Measurements from ENCODE around the gene SCO2. TPM values are rescaled to one million over a fixed set of nuclear protein-coding genes. Genes with fewer than 3 reads are reported as not detected.
"Not testable (repeated sequence)": the region's sequence is repeated elsewhere in the genome, so short reads cannot be mapped to it uniquely, and the experiment has no call there.

SCO2 gene
- total and polyA plus RNA-seq, 4 donors = 4.7 to 11.6 (median 5.1) TPM; not detected in 1

- intact Hi-C loops (cut with DNase I) = no loop called here
- no peaks in the 10 kb centered on the region for H3K4me1 ChIP-seq (ENCODE audit: control insufficient read depth in 1 of 2, insufficient read depth in 2 of 2, low read length in 2 of 2)
- no peak overlapping the region for H3K27ac ChIP-seq (ENCODE audit: low read depth in 1 of 2, low read length in 2 of 2)
- H3K27me3 ChIP-seq (ENCODE audit: control insufficient read depth in 1 of 2, insufficient read depth in 2 of 2, low read length in 1 of 2) = no peaks in the 10 kb centered on the region
- no peaks in the 10 kb centered on the region for H3K9me3 ChIP-seq (ENCODE audit: control insufficient read depth, low read length)
- WGBS, 2 donors = 81 to 84% methylated on average over 3 of the region's 3 CpGs
- no peak for ATAC-seq (ENCODE audit: low FRiP score)
- no peaks in the 10 kb centered on the region for H3K36me3 ChIP-seq (ENCODE audit: control insufficient read depth in 1 of 2, insufficient read depth in 2 of 2, low read length in 1 of 2)
- no peak for DNase-seq
- no peak overlapping the region for H3K4me3 ChIP-seq (ENCODE audit: low read length in 2 of 2)
Measured at GRCh38 chr22:50536226-50536625, 10.8 kb upstream of the SCO2 start.

- no peaks in the 10 kb centered on the region for H3K36me3 ChIP-seq (ENCODE audit: control insufficient read depth in 1 of 2, insufficient read depth in 2 of 2, low read length in 1 of 2)
- intact Hi-C loops (cut with DNase I) = no loop called here
- 89 to 91% methylated on average over 7 of the region's 8 CpGs for WGBS, 2 donors
- ATAC-seq (ENCODE audit: low FRiP score) (no peak), DNase-seq (peak in 1 of 2 donors; percentile 27)
- no peak overlapping the region for H3K4me3 ChIP-seq (ENCODE audit: low read length in 2 of 2)
- H3K9me3 ChIP-seq (ENCODE audit: control insufficient read depth, low read length) = no peaks in the 10 kb centered on the region
- H3K4me1 ChIP-seq (ENCODE audit: control insufficient read depth in 1 of 2, insufficient read depth in 2 of 2, low read length in 2 of 2) = no peaks in the 10 kb centered on the region
- H3K27ac ChIP-seq (ENCODE audit: low read depth in 1 of 2, low read length in 2 of 2) = no peak overlapping the region
- no peaks in the 10 kb centered on the region for H3K27me3 ChIP-seq (ENCODE audit: control insufficient read depth in 1 of 2, insufficient read depth in 2 of 2, low read length in 1 of 2)
Measured at GRCh38 chr22:50535113-50535512, 9.7 kb upstream of the SCO2 start.

GRCh38 chr22:50533856-50534711 is 8.7 kb upstream of the SCO2 start:
- H3K27ac ChIP-seq (ENCODE audit: low read depth in 1 of 2, low read length in 2 of 2); ATAC-seq (ENCODE audit: low FRiP score); H3K27me3 ChIP-seq (ENCODE audit: control insufficient read depth in 1 of 2, insufficient read depth in 2 of 2, low read length in 1 of 2); H3K9me3 ChIP-seq (ENCODE audit: control insufficient read depth, low read length); H3K4me3 ChIP-seq (ENCODE audit: low read length in 2 of 2); H3K36me3 ChIP-seq (ENCODE audit: control insufficient read depth in 1 of 2, insufficient read depth in 2 of 2, low read length in 1 of 2); H3K4me1 ChIP-seq (ENCODE audit: control insufficient read depth in 1 of 2, insufficient read depth in 2 of 2, low read length in 2 of 2); intact Hi-C loops (cut with DNase I): not testable (repeated sequence)
- WGBS, 2 donors = 56 to 62% methylated on average over 21 of the region's 21 CpGs
- peak; percentile 62 to 82 for DNase-seq

GRCh38 chr22:50532824-50533796 is 7.7 kb upstream of the SCO2 start:
- intact Hi-C loops (cut with DNase I) = no loop called here
- DNase-seq (peak in 1 of 2 donors; percentile 51), ATAC-seq (ENCODE audit: low FRiP score) (no peak)
- H3K4me3 ChIP-seq (ENCODE audit: low read length in 2 of 2) = no peak overlapping the region
- no peaks in the 10 kb centered on the region for H3K36me3 ChIP-seq (ENCODE audit: control insufficient read depth in 1 of 2, insufficient read depth in 2 of 2, low read length in 1 of 2)
- no peaks in the 10 kb centered on the region for H3K4me1 ChIP-seq (ENCODE audit: control insufficient read depth in 1 of 2, insufficient read depth in 2 of 2, low read length in 2 of 2)
- H3K27me3 ChIP-seq (ENCODE audit: control insufficient read depth in 1 of 2, insufficient read depth in 2 of 2, low read length in 1 of 2) = no peaks in the 10 kb centered on the region
- no peaks in the 10 kb centered on the region for H3K9me3 ChIP-seq (ENCODE audit: control insufficient read depth, low read length)
- whole genome bisulfite sequencing, 2 donors = 75 to 79% methylated on average over 19 of the region's 19 CpGs
- H3K27ac ChIP-seq (ENCODE audit: low read depth in 1 of 2, low read length in 2 of 2) = no peak overlapping the region

- intact Hi-C loops (cut with DNase I) = no loop called here
- DNase-seq (peak; percentile 90 to 92), ATAC-seq (ENCODE audit: low FRiP score) (peak; percentile 72)
- Histone ChIP-seq H3K27ac (ENCODE audit: low read depth in 1 of 2, low read length in 2 of 2) (no peak overlapping the region), H3K36me3 (ENCODE audit: control insufficient read depth in 1 of 2, insufficient read depth in 2 of 2, low read length in 1 of 2) (no peaks in the 10 kb centered on the region), H3K4me1 (ENCODE audit: control insufficient read depth in 1 of 2, insufficient read depth in 2 of 2, low read length in 2 of 2) (no peaks in the 10 kb centered on the region), H3K4me3 (ENCODE audit: low read length in 2 of 2) (peak overlapping the region in 1 of 2 donors; percentile 18), H3K27me3 (ENCODE audit: control insufficient read depth in 1 of 2, insufficient read depth in 2 of 2, low read length in 1 of 2) (no peaks in the 10 kb centered on the region), H3K9me3 (ENCODE audit: control insufficient read depth, low read length) (no peaks in the 10 kb centered on the region)
- WGBS, 2 donors = 2 to 3% methylated on average over 44 to 56 of the region's 56 CpGs
Measured at GRCh38 chr22:50531962-50532674, 6.7 kb upstream of the SCO2 start.

- DNase-seq (peak; percentile 83 to 86), ATAC-seq (ENCODE audit: low FRiP score) (peak; percentile 44)
Measured at GRCh38 chr22:50531546-50531961, 6.2 kb upstream of the SCO2 start.

GRCh38 chr22:50530877-50531545 is 5.6 kb upstream of the SCO2 start:
- 6 to 7% methylated on average over 53 of the region's 53 CpGs for WGBS, 2 donors
- intact Hi-C loops (cut with DNase I) = no loop called here
- Histone ChIP-seq H3K4me3 (ENCODE audit: low read length in 2 of 2) (no peak overlapping the region), H3K36me3 (ENCODE audit: control insufficient read depth in 1 of 2, insufficient read depth in 2 of 2, low read length in 1 of 2) (no peaks in the 10 kb centered on the region), H3K27ac (ENCODE audit: low read depth in 1 of 2, low read length in 2 of 2) (no peak overlapping the region), H3K4me1 (ENCODE audit: control insufficient read depth in 1 of 2, insufficient read depth in 2 of 2, low read length in 2 of 2) (no peaks in the 10 kb centered on the region), H3K9me3 (ENCODE audit: control insufficient read depth, low read length) (no peaks in the 10 kb centered on the region), H3K27me3 (ENCODE audit: control insufficient read depth in 1 of 2, insufficient read depth in 2 of 2, low read length in 1 of 2) (no peaks in the 10 kb centered on the region)
- ATAC-seq (ENCODE audit: low FRiP score) (peak; percentile 79), DNase-seq (peak; percentile 95 to 96)

More at GRCh38 chr22:50531546-50531961, 6.2 kb upstream of the SCO2 start:
- Histone ChIP-seq H3K27ac (ENCODE audit: low read depth in 1 of 2, low read length in 2 of 2) (no peak overlapping the region), H3K4me3 (ENCODE audit: low read length in 2 of 2) (peak overlapping the region in 1 of 2 donors; percentile 18), H3K4me1 (ENCODE audit: control insufficient read depth in 1 of 2, insufficient read depth in 2 of 2, low read length in 2 of 2) (no peaks in the 10 kb centered on the region), H3K27me3 (ENCODE audit: control insufficient read depth in 1 of 2, insufficient read depth in 2 of 2, low read length in 1 of 2) (no peaks in the 10 kb centered on the region), H3K36me3 (ENCODE audit: control insufficient read depth in 1 of 2, insufficient read depth in 2 of 2, low read length in 1 of 2) (no peaks in the 10 kb centered on the region), H3K9me3 (ENCODE audit: control insufficient read depth, low read length) (no peaks in the 10 kb centered on the region)
- 1 to 2% methylated on average over 40 to 44 of the region's 44 CpGs for WGBS, 2 donors
- intact Hi-C loops (cut with DNase I) = no loop called here

GRCh38 chr22:50530580-50530876 is 5.1 kb upstream of the SCO2 start:
- no peaks in the 10 kb centered on the region for H3K9me3 ChIP-seq (ENCODE audit: control insufficient read depth, low read length)
- ATAC-seq (ENCODE audit: low FRiP score) (no peak), DNase-seq (no peak)
- no peak overlapping the region for H3K27ac ChIP-seq (ENCODE audit: low read depth in 1 of 2, low read length in 2 of 2)
- no peak overlapping the region for H3K4me3 ChIP-seq (ENCODE audit: low read length in 2 of 2)
- WGBS, 2 donors = 1 to 3% methylated on average over 21 of the region's 21 CpGs
- intact Hi-C loops (cut with DNase I) = no loop called here
- H3K36me3 ChIP-seq (ENCODE audit: control insufficient read depth in 1 of 2, insufficient read depth in 2 of 2, low read length in 1 of 2) = no peaks in the 10 kb centered on the region
- H3K4me1 ChIP-seq (ENCODE audit: control insufficient read depth in 1 of 2, insufficient read depth in 2 of 2, low read length in 2 of 2) = no peaks in the 10 kb centered on the region
- no peaks in the 10 kb centered on the region for H3K27me3 ChIP-seq (ENCODE audit: control insufficient read depth in 1 of 2, insufficient read depth in 2 of 2, low read length in 1 of 2)

Measured in aorta (tissue), 5 donors.